Epithelial cell of esophagus (primary cell): ENCODE measurements around the gene ZSWIM1.

Experiments used
- DNase-seq: peaks from one replicate; pipeline ENCODE4 v3.0.0; 2010; ENCODE audit warnings: low read depth
- H3K4me3 ChIP-seq: 2 replicates; pipeline ENCODE4 v1.5.1; 2011; ENCODE audit warnings: mild to moderate bottlenecking, low read length, control low read depth
- TF ChIP-seq, protein P1 (sequence below): IDR thresholded peaks from 2 replicates; pipeline ENCODE4 v1.5.1; 2011; ENCODE audit warnings: low read depth, mild to moderate bottlenecking, low read length, control low read depth, inconsistent platforms; ENCODE audit not compliant: insufficient read depth; ENCODE audit errors: missing control alignments

ZSWIM1 gene

DNA sequence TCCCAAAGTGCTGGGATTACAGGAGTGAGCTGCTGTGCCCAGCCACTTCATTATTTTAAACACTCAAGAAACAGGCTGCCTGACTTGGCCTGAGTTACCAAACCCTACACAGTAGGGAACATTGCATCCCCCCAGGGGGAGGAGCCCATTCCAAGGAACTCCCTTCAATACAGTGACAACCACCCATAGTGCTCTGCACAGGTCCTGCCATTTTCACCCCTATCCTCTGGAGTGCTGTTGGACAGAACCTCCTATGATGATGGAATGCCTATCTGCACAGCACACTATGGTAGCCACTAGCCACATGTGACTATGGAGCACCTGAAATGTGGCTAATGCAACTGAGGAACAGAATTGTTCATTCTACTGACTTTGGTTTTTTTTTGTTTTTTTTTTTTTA, 35.6 kb upstream of the ZSWIM1 start:
- no peak overlapping the region for H3K4me3 ChIP-seq
- no peak for DNase-seq
- TF ChIP-seq, protein P1, sequence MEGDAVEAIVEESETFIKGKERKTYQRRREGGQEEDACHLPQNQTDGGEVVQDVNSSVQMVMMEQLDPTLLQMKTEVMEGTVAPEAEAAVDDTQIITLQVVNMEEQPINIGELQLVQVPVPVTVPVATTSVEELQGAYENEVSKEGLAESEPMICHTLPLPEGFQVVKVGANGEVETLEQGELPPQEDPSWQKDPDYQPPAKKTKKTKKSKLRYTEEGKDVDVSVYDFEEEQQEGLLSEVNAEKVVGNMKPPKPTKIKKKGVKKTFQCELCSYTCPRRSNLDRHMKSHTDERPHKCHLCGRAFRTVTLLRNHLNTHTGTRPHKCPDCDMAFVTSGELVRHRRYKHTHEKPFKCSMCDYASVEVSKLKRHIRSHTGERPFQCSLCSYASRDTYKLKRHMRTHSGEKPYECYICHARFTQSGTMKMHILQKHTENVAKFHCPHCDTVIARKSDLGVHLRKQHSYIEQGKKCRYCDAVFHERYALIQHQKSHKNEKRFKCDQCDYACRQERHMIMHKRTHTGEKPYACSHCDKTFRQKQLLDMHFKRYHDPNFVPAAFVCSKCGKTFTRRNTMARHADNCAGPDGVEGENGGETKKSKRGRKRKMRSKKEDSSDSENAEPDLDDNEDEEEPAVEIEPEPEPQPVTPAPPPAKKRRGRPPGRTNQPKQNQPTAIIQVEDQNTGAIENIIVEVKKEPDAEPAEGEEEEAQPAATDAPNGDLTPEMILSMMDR, result no peak

DNA sequence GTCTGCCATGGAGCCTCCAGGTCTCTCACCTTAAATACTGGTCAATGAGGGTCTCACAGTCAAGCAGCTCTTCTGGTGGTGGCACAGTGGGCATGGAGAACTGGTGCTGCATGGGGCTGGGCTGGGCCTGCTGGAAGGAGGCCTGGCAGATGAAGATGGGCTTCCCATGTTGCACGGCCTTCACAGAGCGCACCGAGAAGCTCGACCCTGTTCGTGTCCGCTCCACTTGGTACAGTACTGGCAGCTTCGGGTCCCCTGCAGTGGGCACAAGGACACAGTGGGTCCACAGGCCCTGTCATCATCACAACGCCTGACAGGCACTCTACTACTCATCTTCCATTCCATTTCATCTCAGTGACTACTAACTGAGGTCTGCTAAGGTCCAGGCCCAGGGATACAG, 32.6 kb upstream of the ZSWIM1 start:
- TF ChIP-seq, protein P1, result no peak
- DNase-seq, result no peak
- no peak overlapping the region for H3K4me3 ChIP-seq

DNA sequence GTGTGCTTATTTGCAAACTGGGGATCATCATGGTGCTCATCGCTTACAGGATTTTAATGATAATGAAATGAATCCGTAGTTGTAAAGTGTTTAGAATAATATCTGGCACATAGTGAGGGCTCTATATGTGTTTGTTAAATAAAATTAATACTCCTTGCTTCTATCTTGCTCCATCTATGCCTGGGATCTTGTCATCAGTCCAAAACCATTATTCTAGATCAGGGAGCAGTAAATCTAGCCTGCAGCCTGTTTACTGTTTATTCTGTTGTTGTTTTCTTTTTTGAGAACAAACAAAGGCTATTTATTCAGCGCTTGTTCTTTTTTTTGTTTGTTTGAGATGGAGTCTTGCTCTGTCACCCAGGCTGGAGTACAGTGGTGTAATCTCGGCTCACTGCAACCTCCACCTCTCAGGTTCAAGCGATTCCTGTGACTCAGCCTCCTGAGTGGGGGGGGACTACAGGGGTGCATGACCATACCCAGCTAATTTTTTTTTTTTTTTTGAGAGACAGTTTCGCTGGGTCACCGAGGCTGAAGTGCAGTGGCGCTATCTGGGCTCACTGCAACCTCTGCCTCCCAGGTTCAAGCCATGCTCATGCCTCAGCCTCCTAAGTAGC, 32.0 kb upstream of the ZSWIM1 start:
- TF ChIP-seq, protein P1, result no peak
- no peak overlapping the region for H3K4me3 ChIP-seq
- no peak for DNase-seq

DNA sequence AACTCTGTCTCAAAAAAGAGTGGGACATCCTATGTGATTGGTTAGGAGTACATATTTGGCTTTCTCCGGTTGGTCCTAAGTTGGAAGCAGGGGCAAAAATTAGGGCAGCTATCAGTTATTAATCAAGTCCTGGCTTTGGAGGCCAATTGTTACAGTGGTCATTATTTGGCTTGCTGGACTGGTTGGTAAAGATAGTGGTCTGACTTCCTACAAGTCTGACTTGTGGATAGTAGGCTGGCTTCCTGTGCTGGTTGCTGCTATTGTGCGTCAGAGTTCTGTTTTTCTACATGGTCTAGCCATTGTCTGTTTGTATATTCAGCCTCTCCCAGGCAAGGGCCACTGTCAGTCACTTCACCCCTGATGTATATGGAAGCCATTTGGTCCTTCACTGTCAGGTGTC, 30.8 kb upstream of the ZSWIM1 start:
- TF ChIP-seq, protein P1, result no peak
- H3K4me3 ChIP-seq, result no peak overlapping the region

DNA sequence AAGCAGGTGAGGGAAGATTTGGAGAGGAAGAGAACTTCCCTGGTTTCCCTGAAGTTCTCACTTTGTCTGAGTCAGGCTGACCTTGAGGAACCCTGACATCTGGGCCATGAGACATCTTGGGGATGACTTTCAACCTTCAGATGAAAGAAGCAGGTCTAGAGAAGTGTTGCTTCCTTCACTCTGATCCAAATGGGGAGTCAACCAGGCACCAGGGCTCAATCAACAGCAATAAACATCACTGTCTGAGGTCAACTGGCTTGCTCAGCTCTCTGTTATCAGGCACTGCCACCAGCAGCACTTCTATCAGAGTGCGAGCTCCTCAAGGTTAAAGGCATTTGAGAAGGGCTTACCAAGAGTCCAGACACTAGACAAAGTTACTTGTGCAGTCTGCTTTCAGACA, 30.1 kb upstream of the ZSWIM1 start:
- no peak overlapping the region for H3K4me3 ChIP-seq
- no peak for DNase-seq
- TF ChIP-seq, protein P1, result no peak

More for the DNA sequence above, 30.8 kb upstream of the ZSWIM1 start:
- no peak for DNase-seq

DNA sequence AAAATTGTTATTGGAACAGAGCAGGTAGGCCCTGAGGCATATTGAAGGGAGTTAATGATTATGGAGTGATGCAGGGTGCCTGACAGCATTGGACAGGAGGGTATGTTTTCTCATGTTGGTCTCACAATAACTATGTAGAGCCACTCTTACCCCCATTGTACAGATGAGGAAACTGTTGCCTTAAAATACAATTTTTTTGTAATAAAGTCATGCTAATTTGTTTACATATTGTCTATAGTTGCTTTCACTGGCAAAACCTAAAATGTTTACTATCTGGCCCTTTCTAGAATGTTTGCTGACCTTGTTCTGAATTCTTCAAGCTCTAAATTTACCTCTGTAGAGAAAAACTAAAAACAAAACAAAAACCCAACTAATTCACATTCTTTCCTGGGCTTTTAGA, 29.5 kb upstream of the ZSWIM1 start:
- H3K4me3 ChIP-seq, result no peak overlapping the region
- DNase-seq, result no peak
- TF ChIP-seq, protein P1, result no peak

DNA sequence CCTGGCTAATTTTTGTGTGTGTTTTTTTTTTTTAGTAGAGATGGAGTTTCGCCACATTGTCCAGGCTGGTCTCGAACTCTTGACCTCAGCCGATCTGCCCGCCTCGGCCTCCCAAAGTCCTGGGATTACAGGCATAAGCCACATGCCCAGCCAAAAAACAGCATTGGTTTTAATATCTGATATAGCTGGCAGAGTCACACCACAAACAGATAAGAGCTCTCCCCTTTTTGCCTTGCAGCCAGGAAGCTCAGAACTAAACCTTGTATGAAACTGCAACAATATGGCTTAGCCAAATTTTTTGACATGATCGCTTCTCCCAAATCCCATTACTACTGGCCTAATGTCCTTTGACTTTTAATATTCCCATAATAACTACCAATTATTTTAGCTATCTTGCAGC, 28.7 kb upstream of the ZSWIM1 start:
- H3K4me3 ChIP-seq, result no peak overlapping the region
- TF ChIP-seq, protein P1, result no peak
- DNase-seq, result no peak
